Progenitor cell of endocrine pancreas (in vitro differentiated cells): ENCODE measurements around the gene IL20RA. TPM values are rescaled to one million over a fixed set of nuclear protein-coding genes. Genes with fewer than 3 reads are reported as not detected.

ENCODE experiments used
- DNase-seq: peaks from one replicate; pipeline ENCODE4 v3.0.0; 2021; ENCODE audit warnings: low spot score; ENCODE audit not compliant: unreplicated experiment
- H3K27ac Mint-ChIP-seq: 2 replicates; pipeline ENCODE4 v1.8.0; 2021; ENCODE audit warnings: mild to moderate bottlenecking, moderate library complexity, mixed read lengths
- H3K27me3 Mint-ChIP-seq: 2 replicates; pipeline ENCODE4 v1.8.0; 2021; ENCODE audit warnings: mixed read lengths
- H3K36me3 Mint-ChIP-seq: 2 replicates; pipeline ENCODE4 v1.8.0; 2022; ENCODE audit warnings: mixed read lengths; ENCODE audit not compliant: insufficient read depth
- H3K4me1 Mint-ChIP-seq: 2 replicates; pipeline ENCODE4 v1.8.0; 2021; ENCODE audit warnings: low read depth, mixed read lengths
- H3K4me3 Mint-ChIP-seq: 2 replicates; pipeline ENCODE4 v1.8.0; 2021; ENCODE audit warnings: low read depth, mild to moderate bottlenecking, moderate library complexity, mixed read lengths
- H3K9me3 Mint-ChIP-seq: 2 replicates; pipeline ENCODE4 v1.8.0; 2021; ENCODE audit warnings: low read depth, mixed read lengths
- CTCF ChIP-seq: fragments of 200-600 bp; sonication (generic); IDR thresholded peaks from one replicate; pipeline ENCODE4 v1.5.0; 2021; ENCODE audit warnings: antibody characterized with exemption, mild to moderate bottlenecking; ENCODE audit not compliant: unreplicated experiment
- total RNA-seq: library from RNA; stranded (reverse); gene quantifications from 2 replicates; pipeline ENCODE4 v1.2.1, GENCODE V29; 2021

IL20RA gene
- total RNA-seq, 1 donor from 2014 or later, result 0.84 TPM

GRCh38 chr6:137013031-137013430 lies 31.7 kb downstream of the IL20RA start:
- no peak overlapping the region for H3K27ac Mint-ChIP-seq
- no peak overlapping the region for H3K4me3 Mint-ChIP-seq
- no peak for TF ChIP-seq CTCF
- no peak for DNase-seq
- H3K4me1 Mint-ChIP-seq, result peaks cover 15% of the 10 kb centered on the region
- H3K9me3 Mint-ChIP-seq, result no peaks in the 10 kb centered on the region
- H3K27me3 Mint-ChIP-seq, result no peaks in the 10 kb centered on the region
- H3K36me3 Mint-ChIP-seq, result no peaks in the 10 kb centered on the region

- Mint-ChIP-seq H3K4me3 (no peak overlapping the region), H3K4me1 (peaks cover 6% of the 10 kb centered on the region), H3K27ac (no peak overlapping the region), H3K27me3 (no peaks in the 10 kb centered on the region), H3K36me3 (no peaks in the 10 kb centered on the region), H3K9me3 (no peaks in the 10 kb centered on the region)
- TF ChIP-seq CTCF, result no peak
- no peak for DNase-seq
Observed at GRCh38 chr6:137011406-137011805, 33.4 kb downstream of the IL20RA start.

DNA sequence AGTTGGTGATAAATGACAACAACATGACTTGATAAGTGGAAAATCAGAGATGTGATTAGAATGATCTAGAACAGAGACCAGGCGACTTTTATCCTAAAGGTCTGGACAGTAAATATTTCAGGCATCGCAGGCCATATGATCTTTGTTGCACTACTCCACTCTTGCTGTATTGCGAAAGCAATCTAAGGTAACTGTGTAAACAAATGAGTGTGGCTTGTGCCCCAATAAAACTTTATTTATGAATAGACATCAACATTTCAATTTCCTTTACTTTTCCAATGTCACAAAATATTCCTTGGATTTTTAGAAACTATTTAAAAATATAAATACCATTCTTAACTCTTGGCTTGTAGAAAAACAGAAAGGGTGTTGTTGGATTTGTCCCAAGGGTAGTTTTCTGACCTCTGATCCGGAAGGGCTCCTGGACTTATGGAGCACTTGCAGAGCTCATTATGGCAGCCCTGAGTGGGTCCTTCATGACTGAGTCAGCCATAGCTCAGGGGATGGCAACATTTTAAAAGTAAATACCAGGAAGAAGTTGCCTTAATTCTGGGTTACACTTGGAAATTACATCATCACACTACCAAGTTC lies 34.5 kb downstream of the IL20RA start:
- no peak for TF ChIP-seq CTCF
- Mint-ChIP-seq H3K4me1 (peaks cover 3% of the 10 kb centered on the region), H3K27me3 (no peaks in the 10 kb centered on the region), H3K9me3 (no peaks in the 10 kb centered on the region), H3K27ac (no peak overlapping the region), H3K4me3 (no peak overlapping the region), H3K36me3 (no peaks in the 10 kb centered on the region)
- DNase-seq, result no peak

DNA sequence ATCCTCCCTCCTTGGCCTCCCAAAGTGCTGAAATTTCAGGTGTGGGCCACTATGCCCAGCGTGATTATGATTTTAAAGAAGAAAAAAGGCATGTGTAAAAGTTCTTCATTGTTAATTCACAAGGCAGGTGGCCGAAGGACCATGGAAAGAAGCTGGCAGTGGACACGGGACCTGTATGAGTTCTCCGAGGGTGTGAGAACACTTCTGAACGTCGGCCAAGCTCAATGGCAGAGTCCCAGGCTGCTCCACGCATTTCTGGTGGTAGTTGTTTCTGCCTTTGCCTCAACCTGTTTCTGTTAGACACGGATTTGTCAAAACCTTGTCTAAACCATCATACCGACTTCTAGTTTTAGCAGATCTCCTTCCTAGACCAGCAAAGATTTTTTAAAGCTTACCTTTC lies 36.6 kb downstream of the IL20RA start:
- H3K36me3 Mint-ChIP-seq, result no peaks in the 10 kb centered on the region
- H3K4me1 Mint-ChIP-seq, result peaks cover 3% of the 10 kb centered on the region
- H3K27me3 Mint-ChIP-seq, result peaks cover 6% of the 10 kb centered on the region
- TF ChIP-seq CTCF, result no peak
- H3K9me3 Mint-ChIP-seq, result no peaks in the 10 kb centered on the region
- H3K4me3 Mint-ChIP-seq, result no peak overlapping the region
- H3K27ac Mint-ChIP-seq, result no peak overlapping the region
- DNase-seq, result no peak

GRCh38 chr6:137006056-137006455 lies 38.7 kb downstream of the IL20RA start:
- no peak overlapping the region for H3K27ac Mint-ChIP-seq
- no peak for DNase-seq
- H3K36me3 Mint-ChIP-seq, result no peaks in the 10 kb centered on the region
- no peak for TF ChIP-seq CTCF
- no peak overlapping the region for H3K4me3 Mint-ChIP-seq
- H3K9me3 Mint-ChIP-seq, result no peaks in the 10 kb centered on the region
- H3K27me3 Mint-ChIP-seq, result peaks cover 21% of the 10 kb centered on the region
- H3K4me1 Mint-ChIP-seq, result peaks cover 13% of the 10 kb centered on the region
